Endothelial cell of umbilical vein (primary cell): Measurements from ENCODE around the gene MRGPRG.

Experiments
- EZH2 ChIP-seq: IDR thresholded peaks from 2 replicates; pipeline ENCODE4 v1.6.1; 2012; ENCODE audit warnings: borderline replicate concordance, low read depth, mild to moderate bottlenecking, moderate library complexity, low read length, inconsistent platforms; ENCODE audit not compliant: severe bottlenecking
- FOS ChIP-seq: IDR thresholded peaks from 2 replicates; pipeline ENCODE4 v1.6.1; 2011; ENCODE audit warnings: mild to moderate bottlenecking, low read length, moderate library complexity, borderline replicate concordance; ENCODE audit not compliant: insufficient read depth
- GATA2 ChIP-seq: IDR thresholded peaks from 2 replicates; pipeline ENCODE4 v1.7.0; 2011; ENCODE audit warnings: low read depth, mild to moderate bottlenecking, moderate library complexity, mixed read lengths, low read length; ENCODE audit not compliant: insufficient read length, insufficient read depth
- JUN ChIP-seq: IDR thresholded peaks from 2 replicates; pipeline ENCODE4 v1.6.1; 2011; ENCODE audit warnings: borderline replicate concordance, low read depth; ENCODE audit not compliant: insufficient read length, insufficient read depth
- MAX ChIP-seq: IDR thresholded peaks from 2 replicates; pipeline ENCODE4 v1.6.1; 2011; ENCODE audit not compliant: insufficient read depth, insufficient read length
- MYC ChIP-seq: IDR thresholded peaks from one replicate; pipeline ENCODE4 v1.6.1; 2011; ENCODE audit warnings: mild to moderate bottlenecking, low read depth, low read length
- POLR2A ChIP-seq: IDR thresholded peaks from 2 replicates; pipeline ENCODE4 v1.6.1; 2012; ENCODE audit warnings: low read depth, mild to moderate bottlenecking, control low read depth, low read length
- POLR2AphosphoS5 ChIP-seq: IDR thresholded peaks from 2 replicates; pipeline ENCODE4 v1.6.1; 2012; ENCODE audit warnings: low read depth, mild to moderate bottlenecking, control low read depth, low read length, moderate library complexity; ENCODE audit not compliant: insufficient read depth
- TF ChIP-seq, protein P1 (sequence below), 2 donors: IDR thresholded peaks; 1 replicate in 1 of 2; 2 replicates in 1 of 2; pipeline ENCODE4 v1.5.1; 2011; ENCODE audit warnings: low read length in 2 of 2, mild to moderate bottlenecking in 2 of 2, moderate library complexity in 2 of 2, control low read depth in 1 of 2, inconsistent platforms in 1 of 2, low read depth in 1 of 2; ENCODE audit not compliant: insufficient read depth in 1 of 2; ENCODE audit errors: extremely low read depth in 1 of 2

DNA sequence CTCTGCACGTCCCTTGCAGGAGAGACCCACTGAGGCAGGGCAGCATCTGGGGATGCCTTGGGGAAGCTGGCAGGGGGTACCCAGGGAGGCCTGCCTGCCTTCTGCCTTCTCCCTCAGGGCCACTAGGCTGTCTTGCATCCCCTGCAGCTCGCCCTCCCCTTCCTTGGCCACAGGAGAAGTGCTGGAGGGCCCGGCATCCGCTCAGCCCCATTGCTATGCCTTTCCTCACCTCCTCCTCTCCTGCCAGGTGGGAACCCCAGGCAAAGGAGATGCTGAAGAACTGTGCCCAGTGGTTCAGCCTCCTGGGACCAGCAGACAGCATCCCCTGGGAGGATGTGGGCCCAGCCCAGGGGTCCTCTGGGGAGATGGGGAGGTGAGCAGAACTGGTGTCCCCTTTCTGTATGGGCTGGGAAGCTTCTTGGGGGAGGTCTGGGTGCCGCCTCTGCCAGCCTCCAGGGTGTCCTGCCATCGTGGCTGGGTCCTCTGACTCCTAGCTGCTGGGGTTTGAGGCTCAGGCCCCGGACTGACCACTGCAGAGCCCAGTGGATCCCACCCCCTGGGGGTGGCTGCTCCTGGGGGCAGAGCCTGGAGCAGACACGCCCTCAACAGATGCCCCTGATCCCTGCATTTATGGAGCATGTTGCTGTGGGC, 20.6 kb downstream of the MRGPRG start:
- TF ChIP-seq, protein P1, sequence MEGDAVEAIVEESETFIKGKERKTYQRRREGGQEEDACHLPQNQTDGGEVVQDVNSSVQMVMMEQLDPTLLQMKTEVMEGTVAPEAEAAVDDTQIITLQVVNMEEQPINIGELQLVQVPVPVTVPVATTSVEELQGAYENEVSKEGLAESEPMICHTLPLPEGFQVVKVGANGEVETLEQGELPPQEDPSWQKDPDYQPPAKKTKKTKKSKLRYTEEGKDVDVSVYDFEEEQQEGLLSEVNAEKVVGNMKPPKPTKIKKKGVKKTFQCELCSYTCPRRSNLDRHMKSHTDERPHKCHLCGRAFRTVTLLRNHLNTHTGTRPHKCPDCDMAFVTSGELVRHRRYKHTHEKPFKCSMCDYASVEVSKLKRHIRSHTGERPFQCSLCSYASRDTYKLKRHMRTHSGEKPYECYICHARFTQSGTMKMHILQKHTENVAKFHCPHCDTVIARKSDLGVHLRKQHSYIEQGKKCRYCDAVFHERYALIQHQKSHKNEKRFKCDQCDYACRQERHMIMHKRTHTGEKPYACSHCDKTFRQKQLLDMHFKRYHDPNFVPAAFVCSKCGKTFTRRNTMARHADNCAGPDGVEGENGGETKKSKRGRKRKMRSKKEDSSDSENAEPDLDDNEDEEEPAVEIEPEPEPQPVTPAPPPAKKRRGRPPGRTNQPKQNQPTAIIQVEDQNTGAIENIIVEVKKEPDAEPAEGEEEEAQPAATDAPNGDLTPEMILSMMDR (IDR thresholded peaks at IDR 0.05; ENCODE audit: extremely low read depth in 1 of 2, insufficient read depth in 1 of 2, low read depth in 1 of 2, low read length in 2 of 2): no peak
- TF ChIP-seq POLR2AphosphoS5: no peak
- no peak for TF ChIP-seq MAX
- TF ChIP-seq JUN: no peak
- no peak for TF ChIP-seq EZH2
- TF ChIP-seq POLR2A: no peak
- no peak for TF ChIP-seq GATA2
- TF ChIP-seq FOS: no peak
- TF ChIP-seq MYC: no peak
